C4-2B (cell line): ENCODE measurements around the gene EDDM13.
A peak's percentile ranks its signal among the peaks of the same experiment; 100 is the strongest.

Experiments
- H3K27ac ChIP-seq: fragments of 450-650 bp; 2 replicates; pipeline ENCODE4 v1.5.1; 2017
- CTCF ChIP-seq: fragments of 450-650 bp; conservative IDR thresholded peaks from 2 replicates; pipeline ENCODE4 v1.5.1; 2017; ENCODE audit warnings: mild to moderate bottlenecking
- ZFX ChIP-seq: fragments of 450-650 bp; IDR thresholded peaks from 2 replicates; pipeline ENCODE4 v1.6.1; 2017

EDDM13 gene

DNA sequence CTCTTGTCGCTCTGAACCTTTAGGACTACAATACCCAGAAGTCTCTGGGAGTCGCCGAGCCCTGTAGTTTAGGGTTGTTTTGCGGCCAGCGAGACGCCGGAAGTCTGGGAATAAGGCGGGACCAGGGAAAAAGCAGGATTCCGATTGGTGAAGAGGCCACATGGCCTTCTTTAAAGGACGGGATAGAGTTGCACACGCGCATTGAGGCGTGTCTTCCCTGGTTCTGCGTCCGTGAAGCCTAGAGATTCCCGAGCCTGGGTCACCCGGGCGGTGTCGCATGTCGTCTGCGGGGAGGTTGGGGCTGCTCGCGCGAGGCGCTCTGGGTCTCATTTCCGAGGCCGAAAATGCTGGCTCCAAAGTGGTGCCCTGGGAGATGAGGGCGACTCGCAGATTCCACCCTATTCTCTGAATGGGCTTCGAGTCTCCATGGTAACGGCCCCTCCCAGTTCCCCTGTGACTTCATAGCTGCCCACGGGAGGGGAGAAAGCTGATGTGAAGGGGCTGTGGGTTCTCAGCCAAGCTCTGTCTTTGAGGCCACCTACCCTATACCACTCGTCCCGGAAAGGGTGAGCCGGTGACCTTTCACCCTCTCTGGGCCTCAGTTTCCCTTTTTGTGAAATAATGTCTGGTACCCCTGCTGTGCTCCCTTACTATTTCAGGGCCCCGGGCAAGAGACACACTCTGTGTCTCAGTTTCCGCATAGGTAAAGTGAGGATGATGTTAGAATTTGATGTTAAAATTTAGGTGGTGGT, 42.7 kb downstream of the EDDM13 start:
- H3K27ac ChIP-seq, result peak overlapping the region; percentile 92
- TF ChIP-seq CTCF (no peak), ZFX (no peak)

- TF ChIP-seq ZFX, result no peak
- TF ChIP-seq CTCF, result no peak
- no peak overlapping the region for H3K27ac ChIP-seq
Measured at GRCh38 chr19:56316728-56317127, 44.2 kb downstream of the EDDM13 start.

GRCh38 chr19:56317749-56318148, 45.2 kb downstream of the EDDM13 start:
- no peak overlapping the region for H3K27ac ChIP-seq
- TF ChIP-seq ZFX (no peak), CTCF (no peak)

DNA sequence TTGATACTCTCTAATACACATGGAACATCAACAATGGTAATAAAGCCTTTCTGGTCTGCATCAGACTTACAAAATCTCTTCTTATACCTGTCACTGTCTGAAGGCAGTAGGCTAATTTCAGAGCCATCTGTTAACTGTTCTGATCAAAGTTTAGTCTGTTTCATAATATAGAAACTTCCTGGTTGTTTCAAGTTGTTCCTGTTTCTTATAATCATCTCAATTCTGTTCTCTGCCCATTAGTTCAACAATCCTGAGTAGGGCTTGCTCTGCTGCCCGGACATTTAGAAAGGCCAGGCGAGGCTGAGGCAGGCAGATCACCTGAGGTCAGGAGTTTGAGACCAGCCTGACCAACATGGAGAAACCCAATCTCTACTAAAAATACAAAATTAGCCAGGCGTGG, 47.4 kb downstream of the EDDM13 start:
- H3K27ac ChIP-seq, result no peak overlapping the region
- no peak for TF ChIP-seq ZFX
- TF ChIP-seq CTCF, result no peak

- no peak overlapping the region for H3K27ac ChIP-seq
- no peak for TF ChIP-seq CTCF
- TF ChIP-seq ZFX, result no peak
Measured at GRCh38 chr19:56321254-56321988, 48.9 kb downstream of the EDDM13 start.

GRCh38 chr19:56321989-56322440, 49.5 kb downstream of the EDDM13 start:
- no peak overlapping the region for H3K27ac ChIP-seq

More at GRCh38 chr19:56321989-56322440, 49.5 kb downstream of the EDDM13 start:
- TF ChIP-seq ZFX (no peak), CTCF (no peak)
